ENCODE results near the gene ROBO1.

DNA sequence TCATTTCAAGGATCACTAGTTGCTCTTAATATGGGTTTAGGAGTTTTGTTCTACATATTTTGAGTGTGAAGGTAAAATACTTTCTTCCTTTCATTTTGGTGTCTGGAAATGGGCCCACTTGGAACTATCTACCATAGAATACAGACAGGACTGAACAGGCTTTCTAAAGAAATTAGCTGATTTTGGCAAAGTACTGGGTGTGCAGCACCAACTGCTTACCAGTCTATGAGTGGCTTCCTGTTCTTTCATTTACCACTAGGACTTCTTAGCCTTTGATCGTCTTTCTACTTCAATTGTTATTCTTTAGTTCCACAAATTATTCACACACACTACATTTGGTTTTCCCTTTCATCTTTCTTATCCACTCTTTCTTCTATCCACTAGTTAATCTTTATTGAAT, 1196.3 kb downstream of the ROBO1 start:
- TF ChIP-seq TAF1 (CRISPR knock-in tag; IDR thresholded peaks at IDR 0.05), result no peak
- TF ChIP-seq TSC22D2 (CRISPR knock-in tag; IDR thresholded peaks at IDR 0.05; ENCODE audit: borderline replicate concordance), result no peak
- TF ChIP-seq, protein P1, sequence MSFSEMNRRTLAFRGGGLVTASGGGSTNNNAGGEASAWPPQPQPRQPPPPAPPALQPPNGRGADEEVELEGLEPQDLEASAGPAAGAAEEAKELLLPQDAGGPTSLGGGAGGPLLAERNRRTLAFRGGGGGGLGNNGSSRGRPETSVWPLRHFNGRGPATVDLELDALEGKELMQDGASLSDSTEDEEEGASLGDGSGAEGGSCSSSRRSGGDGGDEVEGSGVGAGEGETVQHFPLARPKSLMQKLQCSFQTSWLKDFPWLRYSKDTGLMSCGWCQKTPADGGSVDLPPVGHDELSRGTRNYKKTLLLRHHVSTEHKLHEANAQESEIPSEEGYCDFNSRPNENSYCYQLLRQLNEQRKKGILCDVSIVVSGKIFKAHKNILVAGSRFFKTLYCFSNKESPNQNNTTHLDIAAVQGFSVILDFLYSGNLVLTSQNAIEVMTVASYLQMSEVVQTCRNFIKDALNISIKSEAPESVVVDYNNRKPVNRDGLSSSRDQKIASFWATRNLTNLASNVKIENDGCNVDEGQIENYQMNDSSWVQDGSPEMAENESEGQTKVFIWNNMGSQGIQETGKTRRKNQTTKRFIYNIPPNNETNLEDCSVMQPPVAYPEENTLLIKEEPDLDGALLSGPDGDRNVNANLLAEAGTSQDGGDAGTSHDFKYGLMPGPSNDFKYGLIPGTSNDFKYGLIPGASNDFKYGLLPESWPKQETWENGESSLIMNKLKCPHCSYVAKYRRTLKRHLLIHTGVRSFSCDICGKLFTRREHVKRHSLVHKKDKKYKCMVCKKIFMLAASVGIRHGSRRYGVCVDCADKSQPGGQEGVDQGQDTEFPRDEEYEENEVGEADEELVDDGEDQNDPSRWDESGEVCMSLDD (CRISPR knock-in tag; IDR thresholded peaks at IDR 0.05; ENCODE audit: borderline replicate concordance), result no peak
- TF ChIP-seq, protein P2, sequence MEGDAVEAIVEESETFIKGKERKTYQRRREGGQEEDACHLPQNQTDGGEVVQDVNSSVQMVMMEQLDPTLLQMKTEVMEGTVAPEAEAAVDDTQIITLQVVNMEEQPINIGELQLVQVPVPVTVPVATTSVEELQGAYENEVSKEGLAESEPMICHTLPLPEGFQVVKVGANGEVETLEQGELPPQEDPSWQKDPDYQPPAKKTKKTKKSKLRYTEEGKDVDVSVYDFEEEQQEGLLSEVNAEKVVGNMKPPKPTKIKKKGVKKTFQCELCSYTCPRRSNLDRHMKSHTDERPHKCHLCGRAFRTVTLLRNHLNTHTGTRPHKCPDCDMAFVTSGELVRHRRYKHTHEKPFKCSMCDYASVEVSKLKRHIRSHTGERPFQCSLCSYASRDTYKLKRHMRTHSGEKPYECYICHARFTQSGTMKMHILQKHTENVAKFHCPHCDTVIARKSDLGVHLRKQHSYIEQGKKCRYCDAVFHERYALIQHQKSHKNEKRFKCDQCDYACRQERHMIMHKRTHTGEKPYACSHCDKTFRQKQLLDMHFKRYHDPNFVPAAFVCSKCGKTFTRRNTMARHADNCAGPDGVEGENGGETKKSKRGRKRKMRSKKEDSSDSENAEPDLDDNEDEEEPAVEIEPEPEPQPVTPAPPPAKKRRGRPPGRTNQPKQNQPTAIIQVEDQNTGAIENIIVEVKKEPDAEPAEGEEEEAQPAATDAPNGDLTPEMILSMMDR (CRISPR knock-in tag; IDR thresholded peaks at IDR 0.05), result no peak
- TF ChIP-seq ZNF777 (CRISPR knock-in tag; IDR thresholded peaks at IDR 0.05), result no peak
- TF ChIP-seq, protein P3, sequence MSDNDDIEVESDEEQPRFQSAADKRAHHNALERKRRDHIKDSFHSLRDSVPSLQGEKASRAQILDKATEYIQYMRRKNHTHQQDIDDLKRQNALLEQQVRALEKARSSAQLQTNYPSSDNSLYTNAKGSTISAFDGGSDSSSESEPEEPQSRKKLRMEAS (IDR thresholded peaks at IDR 0.05), result no peak
- no peak for TF ChIP-seq ZSCAN30 (CRISPR knock-in tag; IDR thresholded peaks at IDR 0.05)
- TF ChIP-seq REPIN1 (CRISPR knock-in tag; IDR thresholded peaks at IDR 0.05; ENCODE audit: borderline replicate concordance, low read depth), result no peak
- no peak for TF ChIP-seq MYNN (CRISPR knock-in tag; IDR thresholded peaks at IDR 0.05; ENCODE audit: low read depth)
- TF ChIP-seq, protein P4, sequence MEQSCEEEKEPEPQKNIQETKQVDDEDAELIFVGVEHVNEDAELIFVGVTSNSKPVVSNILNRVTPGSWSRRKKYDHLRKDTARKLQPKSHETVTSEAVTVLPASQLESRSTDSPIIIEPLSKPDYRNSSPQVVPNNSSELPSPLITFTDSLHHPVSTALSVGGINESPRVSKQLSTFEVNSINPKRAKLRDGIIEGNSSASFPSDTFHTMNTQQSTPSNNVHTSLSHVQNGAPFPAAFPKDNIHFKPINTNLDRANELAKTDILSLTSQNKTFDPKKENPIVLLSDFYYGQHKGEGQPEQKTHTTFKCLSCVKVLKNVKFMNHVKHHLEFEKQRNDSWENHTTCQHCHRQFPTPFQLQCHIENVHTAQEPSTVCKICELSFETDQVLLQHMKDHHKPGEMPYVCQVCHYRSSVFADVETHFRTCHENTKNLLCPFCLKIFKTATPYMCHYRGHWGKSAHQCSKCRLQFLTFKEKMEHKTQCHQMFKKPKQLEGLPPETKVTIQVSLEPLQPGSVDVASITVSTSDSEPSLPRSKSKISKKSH (CRISPR knock-in tag; IDR thresholded peaks at IDR 0.05; ENCODE audit: borderline replicate concordance), result no peak
- TF ChIP-seq NFE2 (CRISPR knock-in tag; IDR thresholded peaks at IDR 0.05), result no peak
- TF ChIP-seq ZNF121 (CRISPR knock-in tag; IDR thresholded peaks at IDR 0.05), result no peak
